Suprapubic skin (tissue), 2 donors: Measurements from ENCODE around the gene FOXN1.

Experiments
- EP300 ChIP-seq: sonication (generic); formaldehyde crosslinking; IDR thresholded peaks from one replicate; pipeline ENCODE4 v1.6.1; 2017; ENCODE audit warnings: antibody characterized with exemption
- POLR2A ChIP-seq, 2 donors: fragments of 450-650 bp; IDR thresholded peaks; one replicate each; pipeline ENCODE4 v1.6.1; 2017; ENCODE audit warnings: antibody characterized with exemption in 2 of 2, mild to moderate bottlenecking in 2 of 2, moderate library complexity in 2 of 2

DNA sequence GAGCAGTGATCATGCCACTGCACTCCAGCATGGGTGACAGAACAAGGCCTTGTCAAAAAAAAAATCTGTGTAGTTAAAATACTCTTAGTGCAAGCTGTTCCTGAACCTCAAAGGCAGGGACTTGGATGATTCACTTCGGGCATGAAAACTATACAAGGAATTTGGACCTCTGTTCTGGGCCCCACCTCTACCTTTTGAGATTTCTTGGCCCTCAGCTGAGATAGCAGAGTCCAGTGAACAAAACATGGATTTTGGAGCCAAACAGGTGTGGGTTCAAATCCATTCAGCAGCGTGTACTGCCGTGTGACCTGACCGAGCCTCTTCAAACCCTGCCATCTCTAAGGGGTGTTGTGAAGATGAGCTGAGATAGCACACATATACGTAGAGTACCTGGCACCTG lies 25.9 kb upstream of the FOXN1 start:
- TF ChIP-seq EP300 (no peak), POLR2A (IDR thresholded peaks at IDR 0.05) (no peak)
